Tibial nerve (tissue), 4 donors: Measurements from ENCODE around the gene CDR2. TPM values are rescaled to one million over a fixed set of nuclear protein-coding genes. Genes with fewer than 3 reads are reported as not detected.

Experiments used
- DNase-seq, 2 donors: peaks; one replicate each; pipeline ENCODE4 v3.0.0-alpha.2; 2019; ENCODE audit warnings: low spot score in 2 of 2
- H3K27ac ChIP-seq, 4 donors: fragments of 200-600 bp; sonication (generic) in 3 of 4; one replicate each; pipeline ENCODE4 v1.5.1; 2017 to 2019; ENCODE audit warnings: mild to moderate bottlenecking in 1 of 4
- H3K27me3 ChIP-seq, 2 donors: fragments of 200-600 bp; sonication (generic) in 1 of 2; one replicate each; pipeline versions ENCODE4 v1.5.1 to v1.6.0; 2017 to 2019
- H3K36me3 ChIP-seq, 3 donors: fragments of 200-600 bp; sonication (generic); one replicate each; pipeline ENCODE4 v1.5.1; 2018 to 2019
- H3K4me1 ChIP-seq, 4 donors: fragments of 200-600 bp; sonication (generic) in 3 of 4; one replicate each; pipeline ENCODE4 v1.5.1; 2017 to 2019
- H3K4me3 ChIP-seq, 4 donors: fragments of 200-600 bp; sonication (generic) in 3 of 4; one replicate each; pipeline ENCODE4 v1.5.1; 2017 to 2019; ENCODE audit warnings: mild to moderate bottlenecking in 1 of 4, moderate library complexity in 1 of 4
- H3K9me3 ChIP-seq, 4 donors: fragments of 200-600 bp; sonication (generic) in 3 of 4; one replicate each; pipeline ENCODE4 v1.5.1; 2017 to 2019
- EP300 ChIP-seq, 2 donors: sonication (generic); formaldehyde crosslinking; IDR thresholded peaks; one replicate each; pipeline ENCODE4 v1.6.1; 2017; ENCODE audit warnings: antibody characterized with exemption in 2 of 2, mild to moderate bottlenecking in 1 of 2
- POLR2A ChIP-seq, 2 donors: fragments of 450-650 bp; IDR thresholded peaks; one replicate each; pipeline ENCODE4 v1.6.1; 2017; ENCODE audit warnings: antibody characterized with exemption in 2 of 2, mild to moderate bottlenecking in 2 of 2, moderate library complexity in 2 of 2
- WGBS, 2 donors: methylation state at CpG; one replicate each; pipeline ENCODE4 v1.1.5; 2018; 5-methylcytosine and 5-hydroxymethylcytosine counted together
- total RNA-seq, 4 donors: library from RNA; depleted of rRNA; stranded (reverse); fragments of >200 nt; gene quantifications; one replicate each; pipeline ENCODE4 v1.1.0, GENCODE V29; 2016
- TF ChIP-seq, protein P1 (sequence below), 5 experiments: fragments of 200-600 bp in 3 of 5; fragments of 450-650 bp in 2 of 5; sonication (generic) in 3 of 5; IDR thresholded peaks; one replicate each; pipeline ENCODE4 v1.5.1; 2016 to 2019; ENCODE audit warnings: antibody characterized with exemption in 5 of 5, mild to moderate bottlenecking in 3 of 5, moderate library complexity in 2 of 5

CDR2 gene
- total RNA-seq, 4 donors from 2014 or later = 16.4 to 25.1 (median 18.7) TPM

GRCh38 chr16:22400900-22401299, 26.5 kb upstream of the CDR2 start:
- Histone ChIP-seq H3K27ac (no peak overlapping the region), H3K4me1 (peaks cover 0 to 16% (median 0%) of the 10 kb centered on the region in 4 donors), H3K9me3 (no peaks in the 10 kb centered on the region), H3K4me3 (no peak overlapping the region), H3K27me3 (no peaks in the 10 kb centered on the region), H3K36me3 (no peaks in the 10 kb centered on the region)
- no peak for DNase-seq
- TF ChIP-seq POLR2A (IDR thresholded peaks at IDR 0.05) (no peak), EP300 (IDR thresholded peaks at IDR 0.05) (peak in 1 of 2 donors; percentile 16)
- 86 to 93% methylated on average over 3 of the region's 3 CpGs for whole genome bisulfite sequencing, 2 donors

DNA sequence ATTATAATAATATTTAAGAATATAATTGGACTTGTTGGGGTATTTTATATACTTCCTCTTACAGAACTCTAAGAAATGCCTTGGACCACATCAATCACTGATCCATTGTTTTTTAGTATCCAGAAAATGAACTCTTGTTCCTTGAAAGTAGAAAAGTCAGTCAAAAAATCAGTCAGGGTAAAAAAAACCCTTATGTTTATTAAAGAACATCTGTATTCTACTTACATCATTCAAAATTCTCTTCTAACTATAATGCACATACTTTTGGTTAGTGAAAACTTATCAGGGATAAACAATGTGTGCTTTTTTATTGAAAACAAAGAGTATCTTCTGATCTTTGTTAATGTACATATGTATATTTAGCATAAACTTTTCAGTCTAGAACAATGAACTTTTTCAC, 23.5 kb upstream of the CDR2 start:
- H3K4me1 ChIP-seq = peaks cover 0 to 11% (median 0%) of the 10 kb centered on the region in 4 donors
- no peaks in the 10 kb centered on the region for H3K9me3 ChIP-seq
- H3K4me3 ChIP-seq = no peak overlapping the region
- H3K27me3 ChIP-seq = no peaks in the 10 kb centered on the region
- no peaks in the 10 kb centered on the region for H3K36me3 ChIP-seq
- no peak for DNase-seq
- no peak overlapping the region for H3K27ac ChIP-seq
- no peak for TF ChIP-seq POLR2A (IDR thresholded peaks at IDR 0.05)
- TF ChIP-seq EP300 (IDR thresholded peaks at IDR 0.05) = no peak
- TF ChIP-seq, protein P1, sequence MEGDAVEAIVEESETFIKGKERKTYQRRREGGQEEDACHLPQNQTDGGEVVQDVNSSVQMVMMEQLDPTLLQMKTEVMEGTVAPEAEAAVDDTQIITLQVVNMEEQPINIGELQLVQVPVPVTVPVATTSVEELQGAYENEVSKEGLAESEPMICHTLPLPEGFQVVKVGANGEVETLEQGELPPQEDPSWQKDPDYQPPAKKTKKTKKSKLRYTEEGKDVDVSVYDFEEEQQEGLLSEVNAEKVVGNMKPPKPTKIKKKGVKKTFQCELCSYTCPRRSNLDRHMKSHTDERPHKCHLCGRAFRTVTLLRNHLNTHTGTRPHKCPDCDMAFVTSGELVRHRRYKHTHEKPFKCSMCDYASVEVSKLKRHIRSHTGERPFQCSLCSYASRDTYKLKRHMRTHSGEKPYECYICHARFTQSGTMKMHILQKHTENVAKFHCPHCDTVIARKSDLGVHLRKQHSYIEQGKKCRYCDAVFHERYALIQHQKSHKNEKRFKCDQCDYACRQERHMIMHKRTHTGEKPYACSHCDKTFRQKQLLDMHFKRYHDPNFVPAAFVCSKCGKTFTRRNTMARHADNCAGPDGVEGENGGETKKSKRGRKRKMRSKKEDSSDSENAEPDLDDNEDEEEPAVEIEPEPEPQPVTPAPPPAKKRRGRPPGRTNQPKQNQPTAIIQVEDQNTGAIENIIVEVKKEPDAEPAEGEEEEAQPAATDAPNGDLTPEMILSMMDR (IDR thresholded peaks at IDR 0.05) = no peak

- H3K9me3 ChIP-seq = no peaks in the 10 kb centered on the region
- H3K27ac ChIP-seq = no peak overlapping the region
- no peak overlapping the region for H3K4me3 ChIP-seq
- WGBS, 2 donors = 32 to 38% methylated on average over 1 of the region's 1 CpG
- peaks cover 0 to 7% (median 0%) of the 10 kb centered on the region in 4 donors for H3K4me1 ChIP-seq
- TF ChIP-seq EP300 (IDR thresholded peaks at IDR 0.05) (no peak), POLR2A (IDR thresholded peaks at IDR 0.05) (no peak)
- TF ChIP-seq, protein P1 (IDR thresholded peaks at IDR 0.05) = no peak
- no peaks in the 10 kb centered on the region for H3K27me3 ChIP-seq
- no peaks in the 10 kb centered on the region for H3K36me3 ChIP-seq
- no peak for DNase-seq
Measured at GRCh38 chr16:22397464-22397863, 23.0 kb upstream of the CDR2 start.

- TF ChIP-seq, protein P1 (IDR thresholded peaks at IDR 0.05) = no peak
- no peak for TF ChIP-seq POLR2A (IDR thresholded peaks at IDR 0.05)
- TF ChIP-seq EP300 (IDR thresholded peaks at IDR 0.05) = no peak
- H3K4me3 ChIP-seq = no peak overlapping the region
- no peak for DNase-seq
- no peak overlapping the region for H3K27ac ChIP-seq
- no peaks in the 10 kb centered on the region for H3K27me3 ChIP-seq
- 95 to 96% methylated on average over 4 of the region's 4 CpGs for WGBS, 2 donors
- H3K4me1 ChIP-seq = no peaks in the 10 kb centered on the region
- H3K36me3 ChIP-seq = no peaks in the 10 kb centered on the region
- no peaks in the 10 kb centered on the region for H3K9me3 ChIP-seq
Measured at GRCh38 chr16:22395960-22396359, 21.5 kb upstream of the CDR2 start.

GRCh38 chr16:22394121-22394520, 19.7 kb upstream of the CDR2 start:
- Histone ChIP-seq H3K27me3 (no peaks in the 10 kb centered on the region), H3K4me1 (no peaks in the 10 kb centered on the region), H3K27ac (no peak overlapping the region), H3K4me3 (no peak overlapping the region), H3K36me3 (no peaks in the 10 kb centered on the region), H3K9me3 (no peaks in the 10 kb centered on the region)
- DNase-seq = no peak
- TF ChIP-seq EP300 (IDR thresholded peaks at IDR 0.05) = no peak
- TF ChIP-seq, protein P1 (IDR thresholded peaks at IDR 0.05) = no peak
- no peak for TF ChIP-seq POLR2A (IDR thresholded peaks at IDR 0.05)
- 95 to 100% methylated on average over 1 of the region's 1 CpG for WGBS, 2 donors

GRCh38 chr16:22388101-22388644, 13.8 kb upstream of the CDR2 start:
- Histone ChIP-seq H3K4me1 (peaks cover 0 to 9% (median 0%) of the 10 kb centered on the region in 4 donors), H3K9me3 (no peaks in the 10 kb centered on the region), H3K36me3 (no peaks in the 10 kb centered on the region), H3K27me3 (no peaks in the 10 kb centered on the region), H3K27ac (no peak overlapping the region), H3K4me3 (no peak overlapping the region)
- TF ChIP-seq POLR2A (IDR thresholded peaks at IDR 0.05) = no peak
- TF ChIP-seq, protein P1 (IDR thresholded peaks at IDR 0.05) = no peak
- no peak for TF ChIP-seq EP300 (IDR thresholded peaks at IDR 0.05)
- DNase-seq = no peak
- 91 to 96% methylated on average over 3 of the region's 3 CpGs for WGBS, 2 donors
